HL-60/S4 (cell line): Measurements from ENCODE around the gene FAM185A.
"Not testable (repeated sequence)": the region's sequence is repeated elsewhere in the genome, so short reads cannot be mapped to it uniquely, and the experiment has no call there.

ENCODE experiments used
- in situ Hi-C: fragments of 300-500 bp; cut with MboI; formaldehyde crosslinking; loops from 2 replicates; pipeline ENCODE4 v1.14.3; 2022; ENCODE audit warnings: low sequenced_read_pairs

Gene FAM185A

GRCh38 chr7:102748605-102749444 is at the start of gene FAM185A:
TSS of gene FAM185A (plus strand) at chr7:102748999. CDS start at chr7:102749208, 209 bp downstream.
- in situ Hi-C loops, result not testable (repeated sequence)

- in situ Hi-C loops, result not testable (repeated sequence)
These were observed 35.6 kb upstream of the FAM185A start for GRCh38 chr7:102713011-102713690.

- in situ Hi-C loops, result not testable (repeated sequence)
These were observed 35.1 kb upstream of the FAM185A start for GRCh38 chr7:102713691-102714080.

GRCh38 chr7:102714774-102715522 is 33.9 kb upstream of the FAM185A start:
- in situ Hi-C loops, result not testable (repeated sequence)

GRCh38 chr7:102715718-102716117 is 33.1 kb upstream of the FAM185A start:
- in situ Hi-C loops, result not testable (repeated sequence)

GRCh38 chr7:102718491-102718890 is 30.3 kb upstream of the FAM185A start:
- in situ Hi-C loops, result not testable (repeated sequence)

GRCh38 chr7:102726170-102726569 is 22.6 kb upstream of the FAM185A start:
- in situ Hi-C loops, result not testable (repeated sequence)

- in situ Hi-C loops, result not testable (repeated sequence)
These were observed 19.1 kb upstream of the FAM185A start for GRCh38 chr7:102729670-102730069.

- in situ Hi-C loops, result not testable (repeated sequence)
These were observed 18.4 kb upstream of the FAM185A start for GRCh38 chr7:102730431-102730830.

GRCh38 chr7:102742002-102742771 is 6.6 kb upstream of the FAM185A start:
- in situ Hi-C loops, result not testable (repeated sequence)

- in situ Hi-C loops, result not testable (repeated sequence)
These were observed 4.9 kb upstream of the FAM185A start for GRCh38 chr7:102743861-102744260.

GRCh38 chr7:102745494-102746288 is 3.1 kb upstream of the FAM185A start:
- in situ Hi-C loops, result not testable (repeated sequence)

- in situ Hi-C loops, result not testable (repeated sequence)
These were observed 617 bp downstream of the FAM185A start for GRCh38 chr7:102749445-102749786.

GRCh38 chr7:102758227-102758626 is 9.4 kb downstream of the FAM185A start:
- in situ Hi-C loops, result loop anchor here (25.0 kb wide), 1 partner anchor 304 kb away; the partner anchor contains the start of gene FBXL13

- in situ Hi-C loops, result loop anchor here (25.0 kb wide), 1 partner anchor 302 kb away; the partner anchor contains the start of gene FBXL13
These were observed 11.1 kb downstream of the FAM185A start for GRCh38 chr7:102759934-102760333.

GRCh38 chr7:102761234-102761633 is 12.4 kb downstream of the FAM185A start:
- in situ Hi-C loops, result loop anchor here (25.0 kb wide), 1 partner anchor 301 kb away; the partner anchor contains the start of gene FBXL13

GRCh38 chr7:102763295-102763905 is 14.6 kb downstream of the FAM185A start:
- in situ Hi-C loops, result loop anchor here (25.0 kb wide), 1 partner anchor 299 kb away; the partner anchor contains the start of gene FBXL13

- in situ Hi-C loops, result loop anchor here (25.0 kb wide), 1 partner anchor 293 kb away; the partner anchor contains the start of gene FBXL13
These were observed 20.9 kb downstream of the FAM185A start for GRCh38 chr7:102769657-102770192.

- in situ Hi-C loops, result loop anchor here (25.0 kb wide), 1 partner anchor 292 kb away; the partner anchor contains the start of gene FBXL13
These were observed 21.7 kb downstream of the FAM185A start for GRCh38 chr7:102770467-102770866.
